ENCODE measurements around the gene CDK16.

Gene CDK16

GRCh38 chrX:47172971-47173792 lies 45.3 kb upstream of the CDK16 start:
- no peak for TF ChIP-seq CTCF (IDR thresholded peaks at IDR 0.05; ENCODE audit: low read depth, low read length)
- DNase-seq (ENCODE audit: extremely low read depth, low read depth), result no peak

- DNase-seq (ENCODE audit: extremely low read depth, low read depth), result no peak
- no peak for TF ChIP-seq CTCF (IDR thresholded peaks at IDR 0.05; ENCODE audit: low read depth, low read length)
Measured at GRCh38 chrX:47174376-47174775, 44.1 kb upstream of the CDK16 start.

GRCh38 chrX:47174846-47175587 lies 43.5 kb upstream of the CDK16 start:
- DNase-seq (ENCODE audit: extremely low read depth, low read depth), result no peak
- TF ChIP-seq CTCF (IDR thresholded peaks at IDR 0.05; ENCODE audit: low read depth, low read length), result no peak

- no peak for TF ChIP-seq CTCF (IDR thresholded peaks at IDR 0.05; ENCODE audit: low read depth, low read length)
- DNase-seq (ENCODE audit: extremely low read depth, low read depth), result no peak
Measured at GRCh38 chrX:47175588-47175980, 42.9 kb upstream of the CDK16 start.

- DNase-seq (ENCODE audit: extremely low read depth, low read depth), result no peak
Measured at GRCh38 chrX:47176101-47176740, 42.3 kb upstream of the CDK16 start.

GRCh38 chrX:47177079-47177478 lies 41.4 kb upstream of the CDK16 start:
- DNase-seq (ENCODE audit: extremely low read depth, low read depth), result no peak
- no peak for TF ChIP-seq CTCF (IDR thresholded peaks at IDR 0.05; ENCODE audit: low read depth, low read length)

More at GRCh38 chrX:47176101-47176740, 42.3 kb upstream of the CDK16 start:
- no peak for TF ChIP-seq CTCF (IDR thresholded peaks at IDR 0.05; ENCODE audit: low read depth, low read length)

- no peak for DNase-seq (ENCODE audit: extremely low read depth, low read depth)
- TF ChIP-seq CTCF (IDR thresholded peaks at IDR 0.05; ENCODE audit: low read depth, low read length), result no peak
Measured at GRCh38 chrX:47178337-47178736, 40.1 kb upstream of the CDK16 start.

Data from AG09319 (cell line).